Vagina (tissue), 2 donors: ENCODE data around the gene TAS2R43.

Experiments
- POLR2A ChIP-seq, 2 donors: fragments of 450-650 bp; IDR thresholded peaks; one replicate each; pipeline ENCODE4 v1.6.1; 2017; ENCODE audit warnings: antibody characterized with exemption in 2 of 2, mild to moderate bottlenecking in 2 of 2, moderate library complexity in 2 of 2
- POLR2AphosphoS5 ChIP-seq, 2 donors: sonication (generic); formaldehyde crosslinking; IDR thresholded peaks; one replicate each; pipeline ENCODE4 v1.9.0; 2017; ENCODE audit warnings: antibody characterized with exemption in 2 of 2, mild to moderate bottlenecking in 2 of 2, low read depth in 1 of 2; ENCODE audit not compliant: insufficient read depth in 1 of 2
- TF ChIP-seq, protein P1 (sequence below), 3 experiments: fragments of 450-650 bp in 2 of 3; fragments of 200-600 bp in 1 of 3; sonication (generic) in 1 of 3; IDR thresholded peaks; one replicate each; pipeline ENCODE4 v1.5.1; 2017 to 2019; ENCODE audit warnings: antibody characterized with exemption in 3 of 3, mild to moderate bottlenecking in 2 of 3, moderate library complexity in 2 of 3

DNA sequence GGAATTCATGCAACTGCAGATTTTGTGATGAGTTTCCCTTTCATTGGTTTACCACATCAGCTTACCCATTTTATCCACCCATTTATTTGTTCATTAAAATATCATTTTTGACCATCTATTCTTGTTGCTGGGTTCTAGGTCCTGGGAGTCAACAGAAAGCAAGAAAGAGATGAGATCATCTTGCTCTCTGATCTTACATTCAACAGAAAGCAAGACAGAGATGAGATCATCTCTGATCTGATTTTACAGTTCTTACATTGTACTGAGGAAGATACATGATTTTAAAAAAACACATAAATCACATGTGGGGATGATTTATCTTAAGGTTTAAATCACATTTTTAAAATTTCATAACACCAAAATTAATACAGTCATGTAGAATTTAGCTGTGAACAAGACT lies 32.3 kb downstream of the TAS2R43 start:
- TF ChIP-seq, protein P1, sequence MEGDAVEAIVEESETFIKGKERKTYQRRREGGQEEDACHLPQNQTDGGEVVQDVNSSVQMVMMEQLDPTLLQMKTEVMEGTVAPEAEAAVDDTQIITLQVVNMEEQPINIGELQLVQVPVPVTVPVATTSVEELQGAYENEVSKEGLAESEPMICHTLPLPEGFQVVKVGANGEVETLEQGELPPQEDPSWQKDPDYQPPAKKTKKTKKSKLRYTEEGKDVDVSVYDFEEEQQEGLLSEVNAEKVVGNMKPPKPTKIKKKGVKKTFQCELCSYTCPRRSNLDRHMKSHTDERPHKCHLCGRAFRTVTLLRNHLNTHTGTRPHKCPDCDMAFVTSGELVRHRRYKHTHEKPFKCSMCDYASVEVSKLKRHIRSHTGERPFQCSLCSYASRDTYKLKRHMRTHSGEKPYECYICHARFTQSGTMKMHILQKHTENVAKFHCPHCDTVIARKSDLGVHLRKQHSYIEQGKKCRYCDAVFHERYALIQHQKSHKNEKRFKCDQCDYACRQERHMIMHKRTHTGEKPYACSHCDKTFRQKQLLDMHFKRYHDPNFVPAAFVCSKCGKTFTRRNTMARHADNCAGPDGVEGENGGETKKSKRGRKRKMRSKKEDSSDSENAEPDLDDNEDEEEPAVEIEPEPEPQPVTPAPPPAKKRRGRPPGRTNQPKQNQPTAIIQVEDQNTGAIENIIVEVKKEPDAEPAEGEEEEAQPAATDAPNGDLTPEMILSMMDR (IDR thresholded peaks at IDR 0.05): no peak
- TF ChIP-seq POLR2AphosphoS5 (IDR thresholded peaks at IDR 0.05; ENCODE audit: insufficient read depth in 1 of 2, low read depth in 1 of 2): no peak
- no peak for TF ChIP-seq POLR2A (IDR thresholded peaks at IDR 0.05)
